HEK293 (cell line): ENCODE measurements around the gene TRAPPC5.

ENCODE experiments used
- BCL11B ChIP-seq: fragments of 450-650 bp; formaldehyde crosslinking; IDR thresholded peaks from 2 replicates; pipeline ENCODE4 v1.5.1; 2016; ENCODE audit warnings: low read depth, missing biosample characterization, missing genetic modification characterization
- HOXC10 ChIP-seq: sonication (generic); formaldehyde crosslinking; IDR thresholded peaks from 2 replicates; pipeline ENCODE4 v1.8.1; 2023; ENCODE audit warnings: mild to moderate bottlenecking, missing genetic modification reagents
- KLF10 ChIP-seq: fragments of 450-650 bp; IDR thresholded peaks from 2 replicates; pipeline ENCODE4 v1.5.1; 2018; ENCODE audit warnings: missing biosample characterization, mild to moderate bottlenecking, missing genetic modification characterization
- KLF7 ChIP-seq: fragments of 450-650 bp; formaldehyde crosslinking; IDR thresholded peaks from 2 replicates; pipeline ENCODE4 v1.5.1; 2016; ENCODE audit warnings: missing biosample characterization, missing genetic modification characterization, borderline replicate concordance
- RBAK ChIP-seq: fragments of 450-650 bp; formaldehyde crosslinking; IDR thresholded peaks from 2 replicates; pipeline ENCODE4 v1.5.1; 2016; ENCODE audit warnings: missing biosample characterization, missing genetic modification characterization
- SP2 ChIP-seq: fragments of 450-650 bp; formaldehyde crosslinking; IDR thresholded peaks from 2 replicates; pipeline ENCODE4 v1.5.1; 2016; ENCODE audit warnings: missing biosample characterization, missing genetic modification characterization
- TRIM28 ChIP-seq: IDR thresholded peaks from 2 replicates; pipeline ENCODE4 v1.6.1; 2011; ENCODE audit warnings: low read length, control low read depth, borderline replicate concordance
- ZEB2 ChIP-seq: fragments of 450-650 bp; formaldehyde crosslinking; IDR thresholded peaks from 2 replicates; pipeline ENCODE4 v1.5.1; 2016; ENCODE audit warnings: missing biosample characterization, missing genetic modification characterization
- ZNF184 ChIP-seq: fragments of 450-650 bp; IDR thresholded peaks from 2 replicates; pipeline ENCODE4 v1.5.1; 2018; ENCODE audit warnings: missing biosample characterization, mild to moderate bottlenecking, missing genetic modification characterization
- ZNF223 ChIP-seq: fragments of 450-650 bp; formaldehyde crosslinking; IDR thresholded peaks from 2 replicates; pipeline ENCODE4 v1.5.1; 2016; ENCODE audit warnings: missing biosample characterization, missing genetic modification characterization
- ZNF239 ChIP-seq: fragments of 450-650 bp; formaldehyde crosslinking; IDR thresholded peaks from 2 replicates; pipeline ENCODE4 v1.5.1; 2016; ENCODE audit warnings: missing biosample characterization, missing genetic modification characterization
- ZNF311 ChIP-seq: fragments of 450-650 bp; formaldehyde crosslinking; IDR thresholded peaks from 2 replicates; pipeline ENCODE4 v1.5.1; 2017; ENCODE audit warnings: missing biosample characterization, missing genetic modification characterization, borderline replicate concordance
- ZNF366 ChIP-seq: fragments of 450-650 bp; formaldehyde crosslinking; conservative IDR thresholded peaks from 2 replicates; pipeline ENCODE4 v1.5.1; 2016; ENCODE audit warnings: missing biosample characterization, missing genetic modification characterization
- ZNF37A ChIP-seq: fragments of 450-650 bp; IDR thresholded peaks from 2 replicates; pipeline ENCODE4 v1.5.1; 2018; ENCODE audit warnings: missing biosample characterization, missing genetic modification characterization
- ZNF391 ChIP-seq: fragments of 450-650 bp; formaldehyde crosslinking; IDR thresholded peaks from 2 replicates; pipeline ENCODE4 v1.5.1; 2016; ENCODE audit warnings: low read depth, missing biosample characterization, missing genetic modification characterization, borderline replicate concordance
- ZNF433 ChIP-seq: fragments of 450-650 bp; formaldehyde crosslinking; IDR thresholded peaks from 2 replicates; pipeline ENCODE4 v1.5.1; 2016; ENCODE audit warnings: missing biosample characterization, missing genetic modification characterization, low read depth
- ZNF501 ChIP-seq: fragments of 450-650 bp; formaldehyde crosslinking; IDR thresholded peaks from 2 replicates; pipeline ENCODE4 v1.5.1; 2016; ENCODE audit warnings: missing biosample characterization, missing genetic modification characterization
- ZNF548 ChIP-seq: fragments of 450-650 bp; formaldehyde crosslinking; IDR thresholded peaks from 2 replicates; pipeline ENCODE4 v1.5.1; 2016; ENCODE audit warnings: missing biosample characterization, missing genetic modification characterization
- ZNF629 ChIP-seq: fragments of 450-650 bp; formaldehyde crosslinking; IDR thresholded peaks from 2 replicates; pipeline ENCODE4 v1.5.1; 2017; ENCODE audit warnings: missing biosample characterization, missing genetic modification characterization
- ZNF677 ChIP-seq: fragments of 450-650 bp; IDR thresholded peaks from 2 replicates; pipeline ENCODE4 v1.5.0; 2018; ENCODE audit warnings: missing biosample characterization, mild to moderate bottlenecking, missing genetic modification characterization, moderate library complexity
- ZNF701 ChIP-seq: fragments of 450-650 bp; formaldehyde crosslinking; IDR thresholded peaks from 2 replicates; pipeline ENCODE4 v1.5.1; 2016; ENCODE audit warnings: missing biosample characterization, missing genetic modification characterization
- ZNF747 ChIP-seq: fragments of 450-650 bp; formaldehyde crosslinking; IDR thresholded peaks from 2 replicates; pipeline ENCODE4 v1.5.1; 2016; ENCODE audit warnings: missing biosample characterization, missing genetic modification characterization
- ZNF776 ChIP-seq: fragments of 450-650 bp; formaldehyde crosslinking; IDR thresholded peaks from 2 replicates; pipeline ENCODE4 v1.5.0; 2017; ENCODE audit warnings: missing biosample characterization, missing genetic modification characterization, borderline replicate concordance
- ZNF837 ChIP-seq: fragments of 450-650 bp; formaldehyde crosslinking; IDR thresholded peaks from 2 replicates; pipeline ENCODE4 v1.5.1; 2016; ENCODE audit warnings: missing biosample characterization, missing genetic modification characterization
- TF ChIP-seq, protein P1 (sequence below): fragments of 450-650 bp; formaldehyde crosslinking; IDR thresholded peaks from 2 replicates; pipeline ENCODE4 v1.5.1; 2016; ENCODE audit warnings: missing biosample characterization, missing genetic modification characterization
- TF ChIP-seq, protein P2 (sequence below): fragments of 450-650 bp; formaldehyde crosslinking; IDR thresholded peaks from 2 replicates; pipeline ENCODE4 v1.5.1; 2016; ENCODE audit warnings: missing biosample characterization, missing genetic modification characterization
- TF ChIP-seq, protein P3 (sequence below): fragments of 450-650 bp; formaldehyde crosslinking; conservative IDR thresholded peaks from 2 replicates; pipeline ENCODE4 v1.5.1; 2016; ENCODE audit warnings: low read depth, missing biosample characterization, missing genetic modification characterization
- TF ChIP-seq, protein P4 (sequence below): fragments of 450-650 bp; formaldehyde crosslinking; IDR thresholded peaks from 2 replicates; pipeline ENCODE4 v1.5.1; 2016; ENCODE audit warnings: missing biosample characterization, missing genetic modification characterization, borderline replicate concordance
- TF ChIP-seq, protein P5 (sequence below): fragments of 450-650 bp; formaldehyde crosslinking; IDR thresholded peaks from 2 replicates; pipeline ENCODE4 v1.5.1; 2016; ENCODE audit warnings: missing biosample characterization, missing genetic modification characterization, low read depth

TRAPPC5 gene

DNA sequence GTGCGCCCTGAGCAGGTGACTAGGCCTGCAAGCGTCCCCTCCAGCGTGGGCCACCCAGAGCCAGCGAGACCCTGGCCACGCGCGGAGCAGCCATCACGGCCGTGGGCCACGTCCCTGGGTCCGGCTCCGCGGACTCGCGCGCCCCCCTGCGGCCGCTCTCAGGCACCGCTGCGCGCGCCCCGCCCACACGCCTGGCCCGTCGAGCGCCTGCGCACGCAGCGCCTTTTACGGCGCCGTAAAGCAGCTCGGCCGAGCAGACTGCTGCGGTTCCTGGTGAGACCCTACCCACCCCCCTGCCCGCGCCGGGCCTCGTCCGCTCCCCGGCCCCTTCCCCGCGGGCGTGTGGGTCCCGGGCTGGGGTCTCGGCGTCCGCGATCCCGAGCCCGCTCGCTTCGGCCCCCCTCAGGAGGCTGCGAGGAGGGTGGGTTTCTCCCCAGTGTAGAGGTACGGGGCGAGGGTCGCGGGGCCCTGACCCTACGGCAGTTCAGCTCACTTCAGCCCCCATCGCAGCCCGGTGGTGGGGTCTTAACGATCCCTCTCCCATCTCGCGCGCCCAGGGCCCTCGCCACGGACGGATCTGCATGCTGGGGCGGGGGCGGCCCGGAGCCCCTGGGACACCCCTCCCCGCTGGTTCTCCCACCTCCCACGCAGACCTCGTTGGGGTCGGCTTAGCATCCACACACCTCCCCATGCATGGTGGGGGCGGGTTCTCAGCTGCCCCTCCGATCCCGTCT lies at the start of gene TRAPPC5 (continued):
- TF ChIP-seq ZNF629 (tag by site-specific recombination), result no peak
- no peak for TF ChIP-seq ZNF548 (tag by site-specific recombination)
- TF ChIP-seq ZNF747, result no peak
- TF ChIP-seq, protein P1, sequence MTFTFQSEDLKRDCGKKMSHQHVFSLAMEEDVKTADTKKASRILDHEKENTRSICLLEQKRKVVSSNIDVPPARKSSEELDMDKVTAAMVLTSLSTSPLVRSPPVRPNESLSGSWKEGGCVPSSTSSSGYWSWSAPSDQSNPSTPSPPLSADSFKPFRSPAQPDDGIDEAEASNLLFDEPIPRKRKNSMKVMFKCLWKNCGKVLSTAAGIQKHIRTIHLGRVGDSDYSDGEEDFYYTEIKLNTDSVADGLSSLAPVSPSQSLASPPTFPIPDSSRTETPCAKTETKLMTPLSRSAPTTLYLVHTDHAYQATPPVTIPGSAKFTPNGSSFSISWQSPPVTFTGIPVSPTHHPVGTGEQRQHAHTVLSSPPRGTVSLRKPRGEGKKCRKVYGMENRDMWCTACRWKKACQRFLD, result no peak
- TF ChIP-seq KLF10 (tag by site-specific recombination), result peak; percentile 74; the same call in 1 of the 2 replicates
- no peak for TF ChIP-seq TRIM28
- no peak for TF ChIP-seq SP2 (tag by site-specific recombination)
- TF ChIP-seq, protein P2, sequence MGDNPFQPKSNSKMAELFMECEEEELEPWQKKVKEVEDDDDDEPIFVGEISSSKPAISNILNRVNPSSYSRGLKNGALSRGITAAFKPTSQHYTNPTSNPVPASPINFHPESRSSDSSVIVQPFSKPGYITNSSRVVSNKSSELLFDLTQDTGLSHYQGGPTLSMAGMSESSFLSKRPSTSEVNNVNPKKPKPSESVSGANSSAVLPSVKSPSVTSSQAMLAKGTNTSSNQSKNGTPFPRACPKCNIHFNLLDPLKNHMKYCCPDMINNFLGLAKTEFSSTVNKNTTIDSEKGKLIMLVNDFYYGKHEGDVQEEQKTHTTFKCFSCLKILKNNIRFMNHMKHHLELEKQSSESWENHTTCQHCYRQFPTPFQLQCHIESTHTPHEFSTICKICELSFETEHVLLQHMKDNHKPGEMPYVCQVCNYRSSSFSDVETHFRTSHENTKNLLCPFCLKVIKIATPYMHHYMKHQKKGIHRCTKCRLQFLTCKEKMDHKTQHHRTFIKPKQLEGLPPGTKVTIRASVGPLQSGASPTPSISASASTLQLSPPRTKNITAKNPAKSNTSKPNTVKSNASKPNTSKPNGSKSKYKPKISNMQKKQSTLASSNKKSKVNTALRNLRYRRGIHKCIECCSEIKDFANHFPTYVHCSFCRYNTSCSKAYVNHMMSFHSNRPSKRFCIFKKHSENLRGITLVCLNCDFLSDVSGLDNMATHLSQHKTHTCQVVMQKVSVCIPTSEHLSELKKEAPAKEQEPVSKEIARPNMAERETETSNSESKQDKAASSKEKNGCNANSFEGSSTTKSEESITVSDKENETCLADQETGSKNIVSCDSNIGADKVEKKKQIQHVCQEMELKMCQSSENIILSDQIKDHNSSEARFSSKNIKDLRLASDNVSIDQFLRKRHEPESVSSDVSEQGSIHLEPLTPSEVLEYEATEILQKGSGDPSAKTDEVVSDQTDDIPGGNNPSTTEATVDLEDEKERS (tag by site-specific recombination), result no peak
- TF ChIP-seq ZNF37A (tag by site-specific recombination), result no peak
- TF ChIP-seq, protein P3, sequence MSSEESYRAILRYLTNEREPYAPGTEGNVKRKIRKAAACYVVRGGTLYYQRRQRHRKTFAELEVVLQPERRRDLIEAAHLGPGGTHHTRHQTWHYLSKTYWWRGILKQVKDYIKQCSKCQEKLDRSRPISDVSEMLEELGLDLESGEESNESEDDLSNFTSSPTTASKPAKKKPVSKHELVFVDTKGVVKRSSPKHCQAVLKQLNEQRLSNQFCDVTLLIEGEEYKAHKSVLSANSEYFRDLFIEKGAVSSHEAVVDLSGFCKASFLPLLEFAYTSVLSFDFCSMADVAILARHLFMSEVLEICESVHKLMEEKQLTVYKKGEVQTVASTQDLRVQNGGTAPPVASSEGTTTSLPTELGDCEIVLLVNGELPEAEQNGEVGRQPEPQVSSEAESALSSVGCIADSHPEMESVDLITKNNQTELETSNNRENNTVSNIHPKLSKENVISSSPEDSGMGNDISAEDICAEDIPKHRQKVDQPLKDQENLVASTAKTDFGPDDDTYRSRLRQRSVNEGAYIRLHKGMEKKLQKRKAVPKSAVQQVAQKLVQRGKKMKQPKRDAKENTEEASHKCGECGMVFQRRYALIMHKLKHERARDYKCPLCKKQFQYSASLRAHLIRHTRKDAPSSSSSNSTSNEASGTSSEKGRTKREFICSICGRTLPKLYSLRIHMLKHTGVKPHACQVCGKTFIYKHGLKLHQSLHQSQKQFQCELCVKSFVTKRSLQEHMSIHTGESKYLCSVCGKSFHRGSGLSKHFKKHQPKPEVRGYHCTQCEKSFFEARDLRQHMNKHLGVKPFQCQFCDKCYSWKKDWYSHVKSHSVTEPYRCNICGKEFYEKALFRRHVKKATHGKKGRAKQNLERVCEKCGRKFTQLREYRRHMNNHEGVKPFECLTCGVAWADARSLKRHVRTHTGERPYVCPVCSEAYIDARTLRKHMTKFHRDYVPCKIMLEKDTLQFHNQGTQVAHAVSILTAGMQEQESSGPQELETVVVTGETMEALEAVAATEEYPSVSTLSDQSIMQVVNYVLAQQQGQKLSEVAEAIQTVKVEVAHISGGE (tag by site-specific recombination), result no peak
- TF ChIP-seq KLF7 (tag by site-specific recombination), result no peak
- TF ChIP-seq ZNF776 (tag by site-specific recombination), result no peak
- TF ChIP-seq ZNF677 (tag by site-specific recombination), result 0 out of 2 replicates have a peak, but pooled peaks have one; percentile 7
- no peak for TF ChIP-seq HOXC10 (CRISPR knock-in tag)
- TF ChIP-seq BCL11B (tag by site-specific recombination), result no peak
- TF ChIP-seq ZNF184 (tag by site-specific recombination), result no peak
- TF ChIP-seq ZNF701 (tag by site-specific recombination), result no peak
- TF ChIP-seq ZNF501 (tag by site-specific recombination), result no peak
- no peak for TF ChIP-seq ZEB2 (tag by site-specific recombination)
- TF ChIP-seq ZNF366 (tag by site-specific recombination), result no peak
- no peak for TF ChIP-seq RBAK
- TF ChIP-seq ZNF433 (tag by site-specific recombination), result no peak
- no peak for TF ChIP-seq ZNF311
- TF ChIP-seq, protein P4, sequence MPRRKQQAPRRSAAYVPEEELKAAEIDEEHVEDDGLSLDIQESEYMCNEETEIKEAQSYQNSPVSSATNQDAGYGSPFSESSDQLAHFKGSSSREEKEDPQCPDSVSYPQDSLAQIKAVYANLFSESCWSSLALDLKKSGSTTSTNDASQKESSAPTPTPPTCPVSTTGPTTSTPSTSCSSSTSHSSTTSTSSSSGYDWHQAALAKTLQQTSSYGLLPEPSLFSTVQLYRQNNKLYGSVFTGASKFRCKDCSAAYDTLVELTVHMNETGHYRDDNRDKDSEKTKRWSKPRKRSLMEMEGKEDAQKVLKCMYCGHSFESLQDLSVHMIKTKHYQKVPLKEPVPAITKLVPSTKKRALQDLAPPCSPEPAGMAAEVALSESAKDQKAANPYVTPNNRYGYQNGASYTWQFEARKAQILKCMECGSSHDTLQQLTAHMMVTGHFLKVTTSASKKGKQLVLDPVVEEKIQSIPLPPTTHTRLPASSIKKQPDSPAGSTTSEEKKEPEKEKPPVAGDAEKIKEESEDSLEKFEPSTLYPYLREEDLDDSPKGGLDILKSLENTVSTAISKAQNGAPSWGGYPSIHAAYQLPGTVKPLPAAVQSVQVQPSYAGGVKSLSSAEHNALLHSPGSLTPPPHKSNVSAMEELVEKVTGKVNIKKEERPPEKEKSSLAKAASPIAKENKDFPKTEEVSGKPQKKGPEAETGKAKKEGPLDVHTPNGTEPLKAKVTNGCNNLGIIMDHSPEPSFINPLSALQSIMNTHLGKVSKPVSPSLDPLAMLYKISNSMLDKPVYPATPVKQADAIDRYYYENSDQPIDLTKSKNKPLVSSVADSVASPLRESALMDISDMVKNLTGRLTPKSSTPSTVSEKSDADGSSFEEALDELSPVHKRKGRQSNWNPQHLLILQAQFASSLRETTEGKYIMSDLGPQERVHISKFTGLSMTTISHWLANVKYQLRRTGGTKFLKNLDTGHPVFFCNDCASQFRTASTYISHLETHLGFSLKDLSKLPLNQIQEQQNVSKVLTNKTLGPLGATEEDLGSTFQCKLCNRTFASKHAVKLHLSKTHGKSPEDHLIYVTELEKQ (tag by site-specific recombination), result no peak
- TF ChIP-seq, protein P5, sequence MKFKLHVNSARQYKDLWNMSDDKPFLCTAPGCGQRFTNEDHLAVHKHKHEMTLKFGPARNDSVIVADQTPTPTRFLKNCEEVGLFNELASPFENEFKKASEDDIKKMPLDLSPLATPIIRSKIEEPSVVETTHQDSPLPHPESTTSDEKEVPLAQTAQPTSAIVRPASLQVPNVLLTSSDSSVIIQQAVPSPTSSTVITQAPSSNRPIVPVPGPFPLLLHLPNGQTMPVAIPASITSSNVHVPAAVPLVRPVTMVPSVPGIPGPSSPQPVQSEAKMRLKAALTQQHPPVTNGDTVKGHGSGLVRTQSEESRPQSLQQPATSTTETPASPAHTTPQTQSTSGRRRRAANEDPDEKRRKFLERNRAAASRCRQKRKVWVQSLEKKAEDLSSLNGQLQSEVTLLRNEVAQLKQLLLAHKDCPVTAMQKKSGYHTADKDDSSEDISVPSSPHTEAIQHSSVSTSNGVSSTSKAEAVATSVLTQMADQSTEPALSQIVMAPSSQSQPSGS, result no peak
- TF ChIP-seq ZNF223 (tag by site-specific recombination), result no peak
- no peak for TF ChIP-seq ZNF837 (tag by site-specific recombination)
- TF ChIP-seq ZNF239 (tag by site-specific recombination), result no peak
- no peak for TF ChIP-seq ZNF391 (tag by site-specific recombination)
